ENCODE results near the gene KLRC3.
"Not testable (repeated sequence)": the region's sequence is repeated elsewhere in the genome, so short reads cannot be mapped to it uniquely, and the experiment has no call there.

The KLRC3 gene

DNA sequence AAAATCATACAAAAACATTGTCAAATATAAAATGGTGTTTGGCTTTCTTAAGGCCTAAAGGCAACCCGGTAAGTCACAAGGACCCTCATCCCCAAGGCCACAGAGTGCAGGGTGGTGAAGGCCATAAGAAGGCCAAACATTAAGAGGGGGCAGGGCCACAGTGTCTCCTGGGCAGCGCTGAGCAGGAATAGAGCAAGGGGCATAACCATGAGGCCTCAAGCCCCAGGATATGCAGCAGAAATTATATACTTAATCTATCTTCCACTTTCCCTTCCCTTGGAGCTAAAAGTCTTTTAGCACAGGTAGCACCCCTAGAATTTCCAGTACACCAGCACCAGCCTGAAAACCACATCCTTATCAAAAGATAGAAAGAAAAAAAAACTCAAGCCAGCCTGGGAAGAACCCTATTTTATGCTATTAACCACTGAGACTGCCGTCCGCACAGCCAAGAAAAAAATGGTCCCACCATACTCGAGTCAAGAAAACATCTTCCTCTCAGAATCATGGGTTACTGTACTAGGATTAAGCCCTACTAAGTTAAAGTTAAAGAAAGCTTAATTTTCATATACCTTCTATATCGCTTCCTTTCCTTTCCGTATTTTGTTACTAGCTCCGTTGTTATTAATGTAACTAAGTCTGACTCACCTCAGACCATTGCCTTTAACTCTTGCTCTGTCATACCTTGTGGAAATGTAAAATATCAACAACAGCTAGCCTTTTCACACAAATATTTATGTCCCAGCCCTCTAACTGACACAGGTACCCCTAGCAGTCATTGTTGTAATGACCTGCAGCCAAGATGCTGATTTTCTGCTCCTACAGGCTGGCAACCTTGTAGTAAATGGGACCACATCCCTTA is 50.6 kb downstream of the KLRC3 start:
- DNase-seq (ENCODE audit: insufficient read length) (no peak), FAIRE-seq (no peak)
- TF ChIP-seq TAF1 (IDR thresholded peaks at IDR 0.05; ENCODE audit: borderline replicate concordance, low read depth, low read length), result no peak
- TF ChIP-seq POLR2A (IDR thresholded peaks at IDR 0.05; ENCODE audit: low read depth, low read length), result no peak
- no peak for TF ChIP-seq POLR2AphosphoS5 (IDR thresholded peaks at IDR 0.05; ENCODE audit: low read depth, low read length)

DNA sequence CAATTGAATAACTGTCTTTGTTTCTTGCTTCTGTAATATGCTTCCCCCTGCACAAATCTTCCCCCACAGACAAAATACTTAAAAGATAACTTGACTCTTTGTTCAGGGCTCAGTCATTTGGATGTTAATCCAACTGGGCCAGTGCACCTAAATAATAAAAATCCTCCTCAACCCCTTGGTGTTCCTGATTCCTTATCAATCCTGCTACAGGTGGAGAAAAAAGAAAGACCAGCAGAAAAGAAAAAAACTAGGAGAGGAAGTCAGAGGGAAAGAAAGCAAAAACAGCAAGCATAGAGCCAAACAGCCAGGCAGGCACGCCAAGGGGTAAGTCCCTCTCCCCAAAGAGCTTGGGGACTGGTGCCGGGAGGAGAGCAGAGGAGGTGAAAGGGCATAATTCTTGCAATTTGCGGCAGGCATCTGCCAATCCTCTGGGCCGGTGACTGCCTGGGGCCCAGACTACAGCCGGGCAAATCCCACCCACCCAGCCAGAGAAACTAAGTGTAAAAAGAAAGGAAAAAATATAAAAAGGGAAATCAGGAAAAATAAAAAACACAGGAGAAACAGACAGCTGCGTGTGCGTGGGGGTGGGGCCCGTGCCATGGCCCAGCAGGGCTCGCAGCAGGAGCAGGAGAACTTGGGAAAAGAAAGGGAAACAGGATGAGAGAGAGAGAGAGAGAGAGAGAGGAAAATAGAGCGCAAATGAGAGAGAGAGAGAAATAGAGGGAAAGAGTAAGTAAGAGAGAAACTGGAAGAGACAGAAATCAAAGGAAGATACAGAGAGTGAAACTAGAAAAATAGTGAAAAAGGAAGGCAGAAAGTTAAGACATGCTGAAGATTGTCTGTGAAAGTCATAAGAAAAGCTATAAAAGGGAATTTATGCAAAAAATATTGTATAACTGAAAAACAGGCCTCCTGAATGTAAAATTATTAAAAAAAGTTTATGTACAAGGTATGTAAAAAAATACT is 51.9 kb downstream of the KLRC3 start:
- DNase-seq (ENCODE audit: insufficient read length) (no peak), FAIRE-seq (no peak)
- TF ChIP-seq TAF1 (IDR thresholded peaks at IDR 0.05; ENCODE audit: borderline replicate concordance, low read depth, low read length), result no peak
- no peak for TF ChIP-seq POLR2A (IDR thresholded peaks at IDR 0.05; ENCODE audit: low read depth, low read length)
- no peak for TF ChIP-seq POLR2AphosphoS5 (IDR thresholded peaks at IDR 0.05; ENCODE audit: low read depth, low read length)

DNA sequence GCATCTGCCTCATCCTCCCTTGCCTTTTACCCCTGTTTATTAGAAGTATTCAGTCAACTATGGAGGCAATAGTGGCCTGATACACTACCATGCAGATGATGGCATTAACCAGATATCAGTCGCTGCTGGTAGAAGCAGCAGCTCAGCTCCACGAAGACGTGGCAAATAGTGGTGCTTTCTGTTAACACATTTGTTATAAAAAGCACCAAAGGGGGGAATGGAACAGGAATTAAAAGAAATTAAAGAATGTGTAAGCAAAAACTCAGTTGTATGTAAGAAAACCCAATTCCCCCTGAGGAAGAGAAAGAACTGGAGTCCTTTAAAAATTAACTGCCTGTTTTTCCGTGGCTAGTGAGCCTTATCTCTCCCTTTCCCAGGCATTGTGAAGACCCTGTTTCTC is 52.7 kb downstream of the KLRC3 start:
- FAIRE-seq; DNase-seq (ENCODE audit: insufficient read length): not testable (repeated sequence)

DNA sequence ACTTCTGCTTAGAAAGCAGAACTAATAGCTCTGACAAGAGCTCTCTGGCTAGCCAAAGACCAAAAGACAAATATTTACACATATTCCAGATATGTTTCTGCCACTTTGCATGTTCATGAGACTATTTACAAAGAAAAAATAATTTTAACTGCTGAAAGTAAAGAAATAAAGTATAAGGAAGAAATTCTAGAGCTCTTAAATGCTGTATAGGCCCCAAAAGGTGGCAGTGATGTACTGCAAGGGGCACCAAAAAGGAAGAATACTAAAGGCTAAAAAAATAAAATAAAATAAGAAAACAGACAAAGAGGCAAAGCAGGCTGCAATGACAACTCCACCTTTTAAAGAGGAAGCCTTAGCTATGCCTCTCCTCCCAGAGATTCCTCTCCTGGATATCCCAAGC is 53.5 kb downstream of the KLRC3 start:
- TF ChIP-seq TAF1 (IDR thresholded peaks at IDR 0.05; ENCODE audit: borderline replicate concordance, low read depth, low read length), result no peak
- TF ChIP-seq POLR2A (IDR thresholded peaks at IDR 0.05; ENCODE audit: low read depth, low read length), result no peak
- TF ChIP-seq POLR2AphosphoS5 (IDR thresholded peaks at IDR 0.05; ENCODE audit: low read depth, low read length), result no peak
- DNase-seq (ENCODE audit: insufficient read length) (no peak), FAIRE-seq (no peak)

DNA sequence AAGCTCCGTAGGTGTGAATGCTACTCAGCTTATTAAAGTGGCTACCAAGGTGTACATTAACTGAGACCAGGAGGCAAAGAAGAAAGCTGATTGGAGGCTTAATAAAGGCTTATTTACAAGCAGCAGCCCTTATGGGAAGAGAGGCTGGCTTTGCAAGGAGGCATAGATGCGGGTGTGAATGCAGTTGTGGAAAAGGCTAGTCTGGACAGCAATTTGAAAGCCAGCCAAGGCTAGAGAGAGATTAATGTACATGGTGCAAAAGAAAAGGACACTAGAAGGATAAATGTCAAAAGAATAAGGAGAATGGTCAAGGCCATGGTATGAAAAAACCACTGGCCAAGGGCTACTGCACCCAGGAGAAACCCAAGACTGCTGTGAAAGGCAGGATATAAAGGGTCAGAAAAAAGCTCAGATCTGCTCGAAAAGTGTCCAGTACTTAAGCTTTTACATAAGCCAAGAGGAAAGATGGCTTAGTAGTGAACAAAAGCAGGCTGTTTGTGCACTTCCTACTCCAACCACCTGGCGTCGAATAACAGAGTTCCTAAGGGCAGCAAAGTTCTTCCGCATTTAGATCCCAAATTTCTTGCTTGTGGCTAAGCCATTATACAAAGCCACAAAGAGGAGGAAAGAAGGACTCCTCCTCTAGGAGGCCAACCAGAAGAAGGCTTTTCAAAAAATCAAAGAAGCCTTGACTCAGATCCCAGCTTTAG is 54.5 kb downstream of the KLRC3 start:
- no peak for DNase-seq (ENCODE audit: insufficient read length)
- TF ChIP-seq POLR2AphosphoS5 (IDR thresholded peaks at IDR 0.05; ENCODE audit: low read depth, low read length), result no peak
- TF ChIP-seq TAF1 (IDR thresholded peaks at IDR 0.05; ENCODE audit: borderline replicate concordance, low read depth, low read length), result no peak
- TF ChIP-seq POLR2A (IDR thresholded peaks at IDR 0.05; ENCODE audit: low read depth, low read length), result no peak
- FAIRE-seq, result no peak

DNA sequence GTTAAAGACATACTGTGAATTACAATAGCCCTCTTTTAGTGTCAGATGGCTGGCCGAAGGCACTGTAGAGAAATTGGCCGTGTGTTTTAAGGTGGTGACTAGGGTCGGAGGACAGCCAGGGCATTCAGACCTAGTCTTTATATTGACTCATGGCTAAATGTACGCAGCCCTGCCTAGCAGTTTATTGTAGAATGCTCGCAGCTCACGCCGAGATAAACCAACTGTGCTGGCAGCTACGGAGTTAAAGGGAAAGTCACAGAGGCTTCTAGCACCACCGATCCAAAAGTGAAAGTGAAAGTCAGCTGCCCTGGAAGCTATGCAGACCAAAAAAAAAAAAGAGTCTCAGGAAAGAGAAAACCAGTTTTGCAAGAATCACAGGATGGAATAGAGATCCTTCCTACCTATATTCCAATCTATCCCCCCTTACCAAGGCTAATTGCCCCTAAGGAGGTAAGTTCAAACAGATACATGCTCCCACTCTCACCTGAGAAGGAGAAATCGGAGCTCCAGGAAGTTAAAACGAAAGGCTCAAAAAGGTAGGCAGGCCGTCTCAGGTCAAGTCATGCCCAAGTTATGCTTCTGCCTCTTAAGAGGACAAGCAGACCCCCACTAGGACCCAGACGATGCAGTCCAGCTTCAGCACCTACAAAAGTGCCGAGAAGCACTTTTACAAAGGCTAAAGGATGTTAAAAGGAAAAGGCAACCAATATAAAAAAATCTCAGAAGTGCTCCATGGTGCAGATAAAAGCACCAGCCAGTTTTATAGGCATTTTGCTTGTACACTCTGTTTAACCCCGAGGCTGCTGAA is 55.4 kb downstream of the KLRC3 start:
- FAIRE-seq (peak; percentile 84), DNase-seq (ENCODE audit: insufficient read length) (peak; percentile 27)

DNA sequence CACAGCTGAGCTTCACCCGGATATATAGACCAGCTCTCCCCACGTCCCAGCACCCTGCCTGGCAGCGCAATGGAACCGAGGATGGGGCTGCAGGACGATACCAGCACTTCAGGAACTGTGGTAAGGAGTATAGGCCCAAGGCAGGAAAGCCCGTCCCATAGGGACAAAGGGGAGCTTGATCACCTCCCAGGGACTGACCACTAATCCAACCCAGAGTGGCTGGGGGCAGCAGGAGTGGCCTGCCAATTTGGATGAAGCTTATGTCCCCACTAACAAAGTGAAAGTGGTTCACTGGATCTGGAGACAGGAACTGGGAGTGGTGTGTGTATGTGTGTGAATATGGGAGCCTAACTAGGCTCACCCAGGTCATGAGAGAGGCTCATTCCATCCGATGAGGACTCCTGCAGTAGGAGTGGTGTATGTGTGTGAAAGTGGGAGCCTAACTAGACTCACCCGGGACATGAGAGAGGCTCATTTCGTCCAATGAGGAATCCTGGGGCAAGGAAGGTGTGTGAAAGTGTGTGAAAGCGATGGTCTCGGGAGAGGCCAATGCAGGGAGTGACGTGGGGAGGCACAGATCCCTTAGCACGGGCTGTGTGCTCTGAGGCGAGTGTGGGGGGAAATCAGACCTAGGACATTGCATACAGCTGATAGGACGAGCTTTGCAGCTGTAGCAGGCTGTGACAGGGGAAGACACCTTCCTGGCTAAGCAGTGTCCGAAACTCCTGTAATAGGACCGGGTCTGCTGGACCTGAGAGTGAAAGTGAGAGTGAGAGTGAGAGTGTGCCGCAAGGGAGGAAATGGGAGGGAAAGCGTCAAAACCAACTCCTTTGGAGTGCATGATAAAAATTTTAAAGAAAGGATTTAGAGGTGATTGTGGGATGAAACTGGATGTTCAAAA is 56.2 kb downstream of the KLRC3 start:
- TF ChIP-seq POLR2A (IDR thresholded peaks at IDR 0.05; ENCODE audit: low read depth, low read length), result no peak; the same call in 1 of the 2 replicates
- TF ChIP-seq POLR2AphosphoS5 (IDR thresholded peaks at IDR 0.05; ENCODE audit: low read depth, low read length), result peak; percentile 40; the same call in 1 of the 2 replicates
- no peak for TF ChIP-seq TAF1 (IDR thresholded peaks at IDR 0.05; ENCODE audit: borderline replicate concordance, low read depth, low read length)
- FAIRE-seq (peak; percentile 77), DNase-seq (ENCODE audit: insufficient read length) (peak; percentile 35)

More for the DNA sequence above, 55.4 kb downstream of the KLRC3 start:
- TF ChIP-seq POLR2AphosphoS5 (IDR thresholded peaks at IDR 0.05; ENCODE audit: low read depth, low read length) (no peak), POLR2A (IDR thresholded peaks at IDR 0.05; ENCODE audit: low read depth, low read length) (no peak), TAF1 (IDR thresholded peaks at IDR 0.05; ENCODE audit: borderline replicate concordance, low read depth, low read length) (no peak)

DNA sequence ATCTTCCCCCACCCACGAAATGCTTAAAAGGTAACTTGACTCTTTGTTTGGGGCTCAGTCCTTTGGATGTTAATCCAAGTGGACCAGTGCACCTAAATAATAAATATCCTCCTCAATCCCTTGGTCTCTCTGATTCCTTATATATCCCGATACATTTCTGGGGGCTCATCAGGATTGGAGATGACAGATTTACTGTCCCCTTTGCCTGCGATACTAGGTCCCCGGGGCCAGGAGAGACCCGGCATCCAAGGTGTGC is 56.8 kb downstream of the KLRC3 start:
- DNase-seq (ENCODE audit: insufficient read length) (no peak), FAIRE-seq (no peak)
- TF ChIP-seq TAF1 (IDR thresholded peaks at IDR 0.05; ENCODE audit: borderline replicate concordance, low read depth, low read length), result no peak
- TF ChIP-seq POLR2A (IDR thresholded peaks at IDR 0.05; ENCODE audit: low read depth, low read length), result no peak
- TF ChIP-seq POLR2AphosphoS5 (IDR thresholded peaks at IDR 0.05; ENCODE audit: low read depth, low read length), result no peak

DNA sequence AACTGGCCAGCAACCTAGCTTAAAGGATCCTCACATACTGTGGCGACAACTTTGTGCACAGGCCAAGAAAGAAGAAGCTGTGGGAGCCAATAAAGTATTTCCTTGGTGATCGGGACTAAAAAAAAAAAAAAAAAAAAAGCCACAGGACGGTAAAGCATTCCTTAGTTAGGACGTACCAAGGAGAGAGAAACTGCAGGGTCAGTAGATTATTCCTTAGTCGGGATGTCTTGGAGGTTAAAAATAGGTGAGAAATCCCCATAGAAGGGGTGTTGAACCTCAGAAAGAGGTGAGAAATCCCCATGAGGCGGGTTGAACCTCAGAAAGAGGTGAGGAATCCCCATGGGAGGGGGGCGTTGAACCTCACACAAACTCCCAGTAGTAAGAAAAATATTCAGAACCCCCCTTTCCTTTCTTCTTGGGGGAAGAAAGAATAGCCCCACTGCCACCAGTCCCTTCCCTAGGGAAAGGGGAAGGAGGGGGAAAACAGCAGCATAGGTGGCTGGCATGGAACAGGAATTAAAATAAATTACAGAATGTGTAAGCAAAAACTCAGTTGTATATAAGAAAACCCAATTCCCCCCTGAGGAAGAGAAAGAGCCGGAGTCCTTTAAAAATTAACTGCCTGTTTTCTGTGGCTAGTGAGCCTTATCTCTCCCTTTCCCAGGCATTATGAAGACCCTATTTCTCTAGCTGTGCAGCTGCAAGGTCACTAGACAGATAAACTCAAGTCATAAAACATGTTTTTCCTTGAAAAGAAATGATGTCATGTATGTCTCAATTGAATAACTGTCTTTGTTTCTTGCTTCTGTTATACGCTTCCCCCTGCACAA is 57.4 kb downstream of the KLRC3 start:
- FAIRE-seq (no peak), DNase-seq (ENCODE audit: insufficient read length) (no peak)
- TF ChIP-seq TAF1 (IDR thresholded peaks at IDR 0.05; ENCODE audit: borderline replicate concordance, low read depth, low read length), result no peak
